CD4-positive, alpha-beta T cell treated with Interleukin-1 beta for 1 hour (primary cell): ENCODE measurements around the gene TMEM165.
"Not testable (repeated sequence)": the region's sequence is repeated elsewhere in the genome, so short reads cannot be mapped to it uniquely, and the experiment has no call there.

ENCODE experiments used
- DNase-seq, 2 donors: peaks; one replicate each; pipeline ENCODE4 v3.0.0-alpha.2; 2020 to 2022

Gene TMEM165, protein sequence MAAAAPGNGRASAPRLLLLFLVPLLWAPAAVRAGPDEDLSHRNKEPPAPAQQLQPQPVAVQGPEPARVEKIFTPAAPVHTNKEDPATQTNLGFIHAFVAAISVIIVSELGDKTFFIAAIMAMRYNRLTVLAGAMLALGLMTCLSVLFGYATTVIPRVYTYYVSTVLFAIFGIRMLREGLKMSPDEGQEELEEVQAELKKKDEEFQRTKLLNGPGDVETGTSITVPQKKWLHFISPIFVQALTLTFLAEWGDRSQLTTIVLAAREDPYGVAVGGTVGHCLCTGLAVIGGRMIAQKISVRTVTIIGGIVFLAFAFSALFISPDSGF

DNA sequence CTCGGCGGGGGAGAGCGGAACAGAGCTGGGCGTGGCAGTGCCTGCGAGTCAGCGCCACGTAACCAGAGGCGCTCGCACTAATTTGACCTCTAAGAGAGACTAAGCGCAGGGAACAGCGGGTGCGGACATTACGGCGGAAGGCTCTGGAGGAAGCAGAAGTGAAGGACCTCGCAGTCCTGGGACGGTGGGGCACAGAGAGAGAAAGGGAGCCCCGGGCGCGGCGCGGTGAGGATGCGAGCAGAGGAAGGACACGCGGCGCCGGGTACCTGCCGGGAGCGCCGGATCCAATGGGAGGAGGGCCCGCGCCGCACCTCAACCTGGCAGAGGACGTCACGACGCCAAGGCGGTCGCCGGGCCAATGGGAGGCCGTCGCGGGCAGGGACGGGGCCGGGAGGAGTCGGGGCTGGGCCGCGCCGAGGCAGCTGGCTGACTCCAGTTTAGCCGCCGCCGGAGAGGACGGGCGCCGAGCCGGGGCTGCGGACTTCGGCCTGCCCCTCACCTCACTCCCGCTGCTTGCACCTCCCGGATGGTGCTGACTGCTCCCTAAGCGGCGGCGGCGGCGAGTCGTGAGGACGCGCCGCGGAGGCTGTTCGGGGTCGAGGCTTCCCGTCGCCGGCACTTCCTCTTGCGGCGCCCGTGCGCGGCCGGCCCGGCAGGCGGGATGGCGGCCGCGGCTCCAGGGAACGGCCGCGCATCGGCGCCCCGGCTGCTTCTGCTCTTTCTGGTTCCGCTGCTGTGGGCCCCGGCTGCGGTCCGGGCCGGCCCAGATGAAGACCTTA lies at the start of gene TMEM165:
TMEM165 (plus strand) TSS at position 429 of the 779 bp plus-strand sequence; CDS start at position 662, 233 bp downstream.
- peak; percentile 87 to 88 for DNase-seq

DNA sequence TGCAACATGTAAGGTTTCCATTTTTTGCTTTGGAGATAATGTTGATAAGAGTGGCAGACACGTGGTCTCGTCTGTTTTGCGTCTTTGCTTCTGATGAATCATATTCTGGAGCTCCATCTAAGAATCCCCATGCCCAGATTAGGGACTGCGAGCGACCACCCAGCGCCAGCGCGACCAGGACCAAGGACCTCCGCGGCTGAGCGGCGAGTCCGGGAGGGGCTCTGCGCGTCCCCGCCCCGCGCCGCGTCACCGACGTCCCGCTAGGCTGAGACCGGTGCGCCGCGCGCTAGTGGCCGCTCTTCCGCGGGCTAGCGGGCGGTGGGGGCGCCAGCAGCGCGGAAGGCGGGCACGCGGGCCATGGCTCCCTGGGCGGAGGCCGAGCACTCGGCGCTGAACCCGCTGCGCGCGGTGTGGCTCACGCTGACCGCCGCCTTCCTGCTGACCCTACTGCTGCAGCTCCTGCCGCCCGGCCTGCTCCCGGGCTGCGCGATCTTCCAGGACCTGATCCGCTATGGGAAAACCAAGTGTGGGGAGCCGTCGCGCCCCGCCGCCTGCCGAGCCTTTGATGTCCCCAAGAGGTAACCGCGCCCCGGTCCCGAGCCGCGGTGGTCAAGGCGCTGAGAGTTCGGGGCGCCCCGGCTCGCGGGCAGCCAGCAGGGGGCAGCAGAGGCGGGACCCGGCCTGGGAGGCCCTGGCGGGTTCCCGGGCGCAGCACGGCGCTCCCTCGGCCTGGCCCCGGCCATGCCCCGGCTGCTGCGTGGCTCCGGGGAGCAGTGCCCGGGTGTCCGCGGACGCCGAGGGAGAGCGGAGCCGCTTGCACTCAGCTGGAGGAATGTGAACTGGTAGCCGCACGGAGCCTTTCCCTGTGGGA lies 49.5 kb upstream of the TMEM165 start, which contains the start of gene SRD5A3:
SRD5A3 (plus strand) TSS at position 263 of the 871 bp plus-strand sequence; CDS start at position 358, 95 bp downstream.
- peak; percentile 80 to 82 for DNase-seq

DNA sequence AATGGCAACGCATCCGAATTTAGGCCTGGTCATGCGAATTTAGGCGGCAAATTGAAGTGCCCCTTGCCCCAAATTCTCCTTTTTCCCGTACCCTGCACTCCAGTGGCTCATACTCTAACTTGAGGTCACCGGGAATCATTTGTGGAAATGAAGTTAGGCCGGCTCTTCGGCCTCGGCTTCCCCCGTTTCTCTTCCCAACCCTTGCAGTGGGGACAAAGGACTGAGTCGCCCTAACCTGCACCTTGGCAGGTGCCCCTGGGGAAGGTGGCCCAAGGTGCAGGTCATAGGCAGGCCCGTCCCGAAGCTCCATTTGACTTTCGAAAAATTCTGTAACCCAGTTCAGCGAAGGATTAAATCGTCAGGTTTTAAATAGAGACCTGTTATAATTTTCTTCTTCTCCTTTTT lies 48.9 kb upstream of the TMEM165 start:
- no peak for DNase-seq

DNA sequence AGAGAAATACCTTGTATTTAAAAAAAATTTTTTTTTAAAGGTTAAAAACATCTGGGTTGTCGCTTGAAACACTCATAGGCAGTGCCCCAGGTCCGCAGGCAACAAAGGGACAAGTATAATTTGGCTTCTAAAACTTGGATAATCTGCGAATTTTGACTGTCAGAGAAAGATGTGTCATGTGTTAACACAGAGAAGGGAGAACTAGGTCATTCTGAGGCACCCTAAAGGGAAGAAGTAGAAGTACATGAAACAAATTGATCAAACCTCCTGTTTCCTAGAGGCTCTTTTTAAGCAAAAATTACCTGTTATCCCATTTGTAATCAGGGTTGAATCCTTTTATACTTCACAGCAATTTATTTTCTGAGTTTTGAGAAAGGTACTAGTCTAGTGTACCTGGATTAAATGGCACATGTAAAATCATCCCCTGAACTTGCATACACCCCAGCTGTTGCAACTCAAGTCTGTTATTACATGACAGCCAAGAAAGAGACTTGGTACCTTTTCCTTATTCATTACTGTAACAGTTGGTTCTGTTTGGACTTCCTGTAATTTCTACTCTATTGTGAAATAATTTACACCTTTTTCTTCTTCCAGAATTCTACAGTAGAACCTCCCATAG lies 48.0 kb upstream of the TMEM165 start:
- no peak for DNase-seq

DNA sequence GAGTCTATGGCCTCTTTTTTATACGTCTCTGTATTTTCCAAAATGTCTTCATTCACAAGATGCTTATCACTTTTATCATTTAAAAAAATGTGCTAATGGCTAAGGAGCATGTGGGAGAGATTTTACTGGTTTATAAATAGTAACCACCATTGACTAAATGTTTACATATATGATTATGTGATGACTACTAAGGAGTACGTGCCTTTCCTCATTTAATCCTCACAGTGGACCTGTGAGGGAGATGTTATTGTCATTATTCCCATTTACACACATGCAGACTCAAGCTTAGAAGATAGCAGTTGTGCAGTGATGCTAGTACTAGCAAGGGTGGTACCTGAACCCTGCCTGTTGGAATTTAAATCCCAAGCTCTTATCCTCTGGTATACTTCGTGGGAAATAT lies 47.3 kb upstream of the TMEM165 start:
- DNase-seq: no peak

DNA sequence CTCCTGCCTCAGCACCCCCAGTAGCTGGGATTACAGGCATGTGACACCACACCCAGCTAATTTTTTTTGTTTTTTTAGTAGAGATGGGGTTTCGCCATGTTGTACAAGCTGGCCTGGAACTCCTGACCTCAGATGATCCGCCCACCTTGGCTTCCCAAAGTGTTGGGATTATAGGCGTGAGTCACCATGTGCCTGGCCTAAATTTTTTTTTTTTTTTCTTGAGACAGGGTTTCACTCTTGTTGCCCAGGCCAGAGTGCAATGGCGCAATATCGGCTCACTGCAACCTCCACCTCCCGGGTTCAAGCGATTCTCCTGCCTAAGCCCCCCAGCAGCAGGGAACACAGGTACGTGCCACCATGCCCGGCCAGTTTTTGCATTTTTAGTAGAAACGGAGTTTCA lies 44.9 kb upstream of the TMEM165 start:
- DNase-seq: not testable (repeated sequence)

DNA sequence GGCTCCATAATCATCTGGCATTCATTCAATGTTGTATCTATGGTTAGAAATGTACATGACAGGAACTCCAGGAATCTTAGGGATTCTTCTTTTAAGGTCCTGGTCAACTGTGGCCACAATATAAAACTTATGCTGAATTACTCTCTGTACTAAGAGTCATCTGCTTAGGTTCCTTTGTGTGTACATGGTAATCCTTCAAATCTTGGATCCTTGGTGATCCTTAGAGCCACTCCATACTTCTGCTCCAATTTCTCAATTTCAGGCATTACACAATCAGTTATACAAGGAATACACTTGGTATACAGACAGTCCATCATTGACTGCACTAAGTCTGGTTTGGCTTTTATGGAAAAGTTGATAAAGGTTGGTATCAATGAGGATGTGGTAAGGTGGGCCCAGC lies 43.9 kb upstream of the TMEM165 start:
- no peak for DNase-seq

DNA sequence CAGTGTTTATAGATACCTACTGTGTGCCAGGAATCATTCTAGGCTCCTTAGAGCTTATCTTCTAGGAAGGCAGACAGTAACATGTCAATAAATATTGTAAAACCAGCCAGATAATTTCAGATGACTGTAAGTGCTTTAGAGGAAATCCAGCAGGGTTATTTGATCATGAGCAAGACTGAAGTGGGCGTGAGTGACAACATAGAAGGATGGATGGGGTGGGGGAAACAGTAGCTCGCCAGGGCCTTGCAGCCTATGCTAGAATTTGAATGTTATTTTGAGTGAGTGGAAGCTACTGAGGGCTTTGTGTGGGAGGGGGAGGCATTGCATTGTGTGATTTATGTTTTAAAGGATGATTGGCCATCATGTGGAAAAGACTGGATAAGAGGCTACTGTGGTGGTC lies 43.0 kb upstream of the TMEM165 start:
- no peak for DNase-seq

DNA sequence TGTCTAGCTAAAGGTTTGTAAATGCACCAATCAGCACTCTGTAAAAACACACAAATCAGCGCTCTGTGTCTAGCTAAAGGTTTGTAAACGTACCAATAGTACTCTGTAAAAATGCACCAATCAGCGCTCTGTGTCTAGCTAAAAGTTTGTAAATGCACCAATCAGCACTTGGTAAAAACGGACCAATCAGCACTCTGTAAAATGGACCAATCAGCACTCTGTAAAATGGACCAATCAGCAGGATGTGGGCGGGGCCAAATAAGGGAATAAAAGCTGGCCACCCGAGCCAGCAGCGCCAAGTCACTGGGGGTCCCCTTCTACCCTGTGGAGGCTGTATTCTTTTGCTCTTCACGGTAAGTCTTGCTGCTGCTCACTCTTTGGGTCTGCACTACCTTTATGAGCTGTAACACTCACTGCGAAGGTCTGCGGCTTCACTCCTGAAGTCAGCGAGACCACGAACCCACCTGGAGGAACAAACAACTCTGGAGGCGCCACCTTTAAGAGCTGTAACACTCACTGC lies 42.5 kb upstream of the TMEM165 start:
- not testable (repeated sequence) for DNase-seq

DNA sequence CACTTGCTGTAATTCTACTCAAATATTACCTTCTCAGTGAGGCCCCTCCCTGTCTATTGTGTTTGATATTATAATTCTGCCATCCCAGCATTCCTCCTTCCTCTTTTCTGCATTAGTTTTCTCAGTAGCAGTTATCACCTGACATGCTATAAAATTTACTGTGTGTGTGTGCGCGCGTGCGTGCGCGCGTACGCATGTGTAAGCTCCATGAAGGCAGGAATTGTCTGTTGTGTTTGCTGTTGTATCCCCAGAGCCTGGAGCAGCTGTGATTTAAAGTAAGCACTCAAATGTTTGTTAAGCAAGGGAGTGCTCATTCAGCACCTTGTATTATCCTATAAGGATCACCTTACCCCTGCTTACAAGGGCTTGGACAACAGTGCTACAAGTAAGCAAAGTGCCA lies 41.1 kb upstream of the TMEM165 start:
- DNase-seq: no peak

DNA sequence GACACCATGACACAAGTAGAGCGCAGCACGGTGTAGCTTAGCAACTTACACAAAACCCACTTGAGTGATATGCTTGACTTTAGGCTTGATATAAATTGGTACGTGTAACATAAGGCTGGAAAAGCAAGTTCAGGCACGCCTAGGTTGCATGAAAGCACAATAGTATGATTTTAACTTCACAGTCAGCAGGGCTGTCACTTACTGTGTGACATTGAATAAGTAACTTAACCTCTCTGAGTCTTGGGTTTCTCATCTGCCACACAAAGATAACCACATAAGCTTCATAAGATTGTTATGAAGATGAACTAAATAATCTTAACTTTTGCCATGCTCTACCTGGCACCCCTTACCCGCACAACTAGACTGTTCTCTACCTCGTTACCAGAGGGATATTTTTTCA lies 40.2 kb upstream of the TMEM165 start:
- no peak for DNase-seq

DNA sequence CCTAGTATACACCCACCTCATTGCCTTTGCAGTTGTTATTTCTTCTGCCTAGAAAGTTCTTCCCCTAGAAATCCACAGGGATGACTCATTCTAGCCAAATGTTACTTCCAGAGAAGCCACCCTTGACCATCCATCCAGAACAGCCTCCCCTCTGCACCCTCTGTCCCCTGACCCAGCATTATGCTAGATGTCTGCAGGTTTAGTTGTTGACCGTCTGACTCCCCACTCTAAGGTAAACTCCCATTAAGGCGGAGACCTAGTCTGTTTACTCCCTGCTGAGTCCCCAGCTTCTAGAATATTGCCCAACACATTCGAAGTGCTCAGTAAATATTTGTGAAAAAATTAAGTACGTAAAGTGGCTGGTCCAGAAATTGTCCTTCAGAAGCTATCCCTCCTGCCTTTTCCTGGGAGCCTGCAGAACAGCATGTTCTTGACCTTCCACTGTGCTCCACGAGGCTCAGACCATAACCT lies 38.7 kb upstream of the TMEM165 start:
- DNase-seq: no peak

DNA sequence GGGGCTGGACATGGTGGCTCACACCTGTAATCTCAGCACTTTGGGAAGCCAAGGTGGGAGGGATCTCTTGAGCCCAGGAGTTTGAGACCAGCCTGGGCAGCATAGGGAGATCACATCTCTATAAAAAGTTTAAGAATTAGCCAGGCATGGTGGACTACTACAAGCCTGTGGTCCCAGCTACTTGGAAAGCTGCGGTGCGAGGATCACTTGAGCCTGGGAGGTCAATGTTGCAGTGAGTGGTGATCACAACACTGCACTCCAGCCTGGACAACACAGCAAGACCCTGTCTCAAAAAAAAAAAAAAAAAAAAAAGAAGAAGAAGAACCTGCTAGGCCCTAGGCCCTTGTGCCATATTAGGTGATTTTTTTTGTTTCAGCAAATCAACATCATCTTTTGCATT lies 37.5 kb upstream of the TMEM165 start:
- no peak for DNase-seq

DNA sequence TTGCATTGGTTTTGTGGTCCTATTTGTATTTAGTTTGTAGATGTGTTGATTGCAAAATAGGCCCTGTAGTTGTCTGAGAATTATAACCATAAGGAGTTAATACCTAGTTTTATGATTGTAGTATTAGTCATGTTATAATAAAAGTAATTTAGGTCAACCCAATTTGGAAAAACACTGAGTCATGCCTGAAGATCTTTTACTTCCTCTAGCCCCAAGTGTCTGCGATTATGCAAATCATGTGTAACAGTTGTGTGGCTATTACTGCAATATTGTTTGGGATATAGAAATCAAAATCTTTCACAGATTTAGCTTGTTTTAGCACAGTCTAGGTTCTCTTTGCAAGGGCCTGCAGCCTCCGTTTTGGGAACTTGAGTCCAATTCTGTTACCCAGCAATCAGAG lies 37.1 kb upstream of the TMEM165 start:
- no peak for DNase-seq

DNA sequence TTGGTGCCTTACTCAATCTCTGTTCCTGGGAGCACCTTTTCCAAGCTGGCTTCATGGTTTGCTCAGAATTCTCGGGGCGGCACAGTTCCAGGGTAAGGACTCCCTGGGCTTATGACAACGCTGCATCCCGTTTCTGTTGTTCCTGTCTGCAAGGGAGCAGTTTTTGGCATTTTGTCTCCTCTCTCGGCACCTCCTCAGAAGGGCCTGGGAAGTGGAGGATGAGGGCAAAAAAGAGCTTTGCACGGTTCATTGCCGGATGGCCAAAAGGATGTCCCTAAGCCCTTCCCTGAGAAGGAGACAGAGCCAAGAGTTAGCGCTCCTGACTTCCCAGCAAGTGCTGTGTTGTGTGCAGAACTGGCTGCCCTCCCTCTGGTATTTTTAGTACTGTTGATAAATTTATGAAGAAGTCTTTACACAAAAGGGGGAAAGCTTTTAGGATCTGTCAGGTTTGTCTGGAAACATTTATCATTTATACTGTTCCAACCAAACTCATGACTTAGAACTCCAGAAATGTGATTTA lies 36.3 kb upstream of the TMEM165 start:
- DNase-seq: no peak

DNA sequence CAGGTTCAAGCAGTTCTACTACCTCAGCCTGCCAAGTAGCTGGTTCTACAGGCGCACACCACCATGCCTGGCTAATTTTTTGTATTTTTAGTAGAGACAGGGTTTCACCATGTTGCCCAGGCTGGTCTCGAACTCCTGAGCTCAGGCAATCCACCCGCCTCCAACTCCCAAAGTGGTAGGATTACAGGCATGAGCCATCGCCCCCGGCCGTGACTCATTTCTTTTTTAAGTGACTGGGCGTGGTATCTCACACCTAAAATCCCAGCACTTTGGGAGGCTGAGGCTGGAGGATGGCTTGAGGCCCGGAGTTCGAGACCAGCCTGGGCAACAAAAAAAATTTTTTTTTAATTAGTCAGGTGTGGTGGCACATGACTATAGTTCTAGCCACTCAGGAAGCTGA lies 32.8 kb upstream of the TMEM165 start:
- DNase-seq: not testable (repeated sequence)

DNA sequence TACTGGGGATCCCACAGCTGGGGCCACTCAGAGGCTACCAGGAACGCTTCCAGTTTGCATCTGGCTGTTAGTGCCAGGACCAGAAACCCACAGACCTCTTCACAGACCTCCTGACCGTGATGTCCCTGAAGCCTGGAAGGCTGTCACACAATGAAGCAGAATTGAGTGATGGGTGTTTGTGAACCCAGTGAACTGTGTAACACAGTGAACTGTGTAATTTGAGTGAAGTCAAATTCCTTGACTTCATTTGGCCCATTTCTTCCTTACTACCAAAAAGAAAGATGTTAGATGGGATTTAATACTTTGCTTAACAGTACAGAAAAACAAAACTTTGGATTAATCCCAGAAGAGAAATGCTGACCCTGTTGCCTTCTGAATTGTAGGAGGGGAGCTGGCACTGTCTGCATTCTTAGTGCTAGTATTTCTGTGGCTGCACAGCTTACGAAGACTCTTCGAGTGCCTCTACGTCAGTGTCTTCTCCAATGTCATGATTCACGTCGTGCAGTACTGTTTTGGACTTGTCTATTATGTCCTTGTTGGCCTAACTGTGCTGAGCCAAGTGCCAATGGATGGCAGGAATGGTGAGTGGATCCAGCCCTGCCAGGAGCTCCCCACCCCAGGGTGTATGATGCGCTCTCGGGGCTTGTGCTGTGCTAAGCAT lies 31.9 kb upstream of the TMEM165 start:
- no peak for DNase-seq

DNA sequence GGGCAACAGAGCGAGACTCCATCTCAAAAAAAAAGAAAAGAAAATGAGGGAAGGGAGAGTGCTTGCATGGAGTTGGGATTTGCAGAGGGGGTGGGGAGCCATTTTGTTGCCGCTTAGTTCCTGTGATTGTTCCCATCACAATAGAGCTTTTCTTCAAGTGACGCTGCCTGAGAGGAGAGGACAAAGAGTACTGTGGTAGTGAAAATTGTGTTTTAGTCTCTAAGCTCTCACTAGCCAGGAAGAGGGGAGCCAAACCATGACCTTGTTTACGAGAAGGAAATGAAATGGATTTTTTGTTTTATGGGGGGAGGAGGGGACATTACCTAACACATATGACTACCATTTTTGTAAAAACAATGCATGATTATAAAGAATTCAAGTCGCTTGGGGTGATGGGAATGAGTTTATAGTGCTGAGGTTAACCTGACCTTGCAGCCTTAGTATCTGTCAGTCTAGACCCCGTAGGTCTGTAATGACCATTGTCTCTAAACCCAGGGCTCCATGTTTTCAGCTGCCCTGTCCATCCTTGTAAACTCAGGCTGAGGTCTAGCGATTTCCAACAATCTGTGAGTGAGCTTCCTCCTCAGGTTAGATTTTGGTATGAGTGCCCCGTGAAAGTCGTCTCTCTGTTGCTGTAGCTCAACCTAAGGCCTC lies 30.9 kb upstream of the TMEM165 start:
- DNase-seq: no peak

DNA sequence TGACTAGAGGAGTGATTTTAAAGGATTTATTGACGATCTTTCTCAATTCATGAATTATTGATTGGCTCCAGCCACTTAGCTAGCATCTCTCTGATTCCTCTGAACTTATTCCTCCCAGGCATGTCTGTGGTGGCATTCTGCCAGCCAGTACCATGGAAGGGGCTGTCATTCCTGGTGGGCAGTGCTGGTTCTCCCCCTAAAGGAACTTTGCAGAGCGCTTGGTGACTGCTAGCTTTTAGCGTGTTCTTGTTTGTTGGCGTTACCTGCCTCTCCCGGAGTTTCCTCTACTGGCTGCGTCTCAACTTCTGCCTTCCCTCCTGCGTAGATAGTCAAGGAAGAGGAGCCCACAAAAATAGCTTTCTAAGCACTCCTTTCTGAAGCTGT lies 30.4 kb upstream of the TMEM165 start:
- DNase-seq: no peak

DNA sequence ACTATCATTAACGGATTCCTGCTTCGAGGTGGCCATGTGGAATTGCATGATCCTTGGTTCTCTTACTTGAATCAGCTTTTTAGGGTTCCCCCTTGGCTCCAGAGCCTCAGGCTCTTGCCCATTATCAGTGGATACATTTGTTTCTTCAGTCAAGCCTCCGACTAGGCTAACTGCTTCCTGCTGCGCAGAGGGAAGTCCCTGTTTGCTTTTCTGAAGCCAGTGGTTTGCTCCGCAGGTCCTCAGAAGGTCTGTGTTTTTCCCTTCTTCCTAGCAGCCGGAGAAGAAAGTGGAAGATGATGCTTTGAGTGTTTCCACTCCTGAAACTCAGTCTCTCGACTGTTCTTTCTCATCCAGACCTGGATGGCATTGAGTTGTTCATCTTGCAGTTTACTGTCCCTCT lies 29.1 kb upstream of the TMEM165 start:
- no peak for DNase-seq
